Activated CD4-positive, alpha-beta T cell treated with anti-CD3 and anti-CD28 coated beads, Interleukin-2, Interleukin-6, amounts not matched to agents 100 ng/mL and 50 ng/mL, durations not matched to agents 16 hours and 8 hours (primary cell): ENCODE measurements around the gene PPY.
"Not testable (repeated sequence)": the region's sequence is repeated elsewhere in the genome, so short reads cannot be mapped to it uniquely, and the experiment has no call there.

Experiments used
- DNase-seq: peaks from one replicate; pipeline ENCODE4 v3.0.0-alpha.2; 2020

Gene PPY

GRCh38 chr17:43942051-43942685 lies at the start of gene PPY:
TSS of gene PPY (minus strand) at chr17:43942476. CDS start at chr17:43941654, 822 bp downstream.
- no peak for DNase-seq

- DNase-seq = no peak
Measured at GRCh38 chr17:43988301-43988700, 46.0 kb upstream of the PPY start.

GRCh38 chr17:43987131-43988021 lies 45.1 kb upstream of the PPY start:
- DNase-seq = no peak

GRCh38 chr17:43986225-43986981 lies 44.1 kb upstream of the PPY start:
- no peak for DNase-seq

GRCh38 chr17:43984521-43984920 lies 42.2 kb upstream of the PPY start:
- no peak for DNase-seq

GRCh38 chr17:43983515-43984411 lies 41.5 kb upstream of the PPY start:
- no peak for DNase-seq

GRCh38 chr17:43983196-43983514 lies 40.9 kb upstream of the PPY start:
- DNase-seq = no peak

- no peak for DNase-seq
Measured at GRCh38 chr17:43982171-43982570, 39.9 kb upstream of the PPY start.

- no peak for DNase-seq
Measured at GRCh38 chr17:43979671-43980070, 37.4 kb upstream of the PPY start.

- DNase-seq = no peak
Measured at GRCh38 chr17:43979011-43979410, 36.7 kb upstream of the PPY start.

GRCh38 chr17:43978078-43978477 lies 35.8 kb upstream of the PPY start:
- DNase-seq = no peak

GRCh38 chr17:43976963-43977837 lies 34.9 kb upstream of the PPY start:
- no peak for DNase-seq

GRCh38 chr17:43975898-43976297 lies 33.6 kb upstream of the PPY start:
- no peak for DNase-seq

GRCh38 chr17:43974382-43975266 lies 32.3 kb upstream of the PPY start:
- DNase-seq = no peak

- not testable (repeated sequence) for DNase-seq
Measured at GRCh38 chr17:43972444-43973212, 30.4 kb upstream of the PPY start.

GRCh38 chr17:43971436-43971835 lies 29.2 kb upstream of the PPY start:
- DNase-seq = not testable (repeated sequence)

- DNase-seq = no peak
Measured at GRCh38 chr17:43970366-43970765, 28.1 kb upstream of the PPY start.

GRCh38 chr17:43967251-43967875 lies 25.1 kb upstream of the PPY start:
- no peak for DNase-seq

GRCh38 chr17:43966276-43966675 lies 24.0 kb upstream of the PPY start:
- no peak for DNase-seq
